ENCODE results near the gene GMDS.

Gene GMDS

GRCh38 chr6:2004888-2005287 is 240.5 kb downstream of the GMDS start:
- in situ Hi-C loops (cut with MboI; ENCODE audit: low sequenced_read_pairs), result no loop called here

GRCh38 chr6:2000962-2001361 is 244.4 kb downstream of the GMDS start:
- in situ Hi-C loops (cut with MboI; ENCODE audit: low sequenced_read_pairs), result no loop called here

DNA sequence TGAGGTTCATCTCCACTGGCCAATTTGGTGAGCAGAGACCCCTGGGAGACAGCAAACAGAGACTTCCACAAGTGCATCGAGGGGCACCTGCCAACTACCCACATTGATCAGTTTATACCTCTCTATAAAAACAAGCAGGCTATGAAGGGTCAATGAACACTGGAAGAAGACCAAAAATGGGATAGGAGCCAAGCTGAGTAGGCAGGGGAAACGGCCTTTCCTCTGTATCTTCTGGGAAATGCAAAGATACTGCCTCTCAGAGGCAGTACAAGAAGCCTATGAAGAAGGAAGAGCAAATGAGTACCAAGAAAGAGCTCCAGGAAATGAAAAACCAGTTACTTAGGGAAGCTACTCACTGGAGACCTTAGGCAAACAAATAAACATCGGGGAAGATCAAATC is 247.7 kb downstream of the GMDS start:
- in situ Hi-C loops (cut with MboI; ENCODE audit: low sequenced_read_pairs), result no loop called here

DNA sequence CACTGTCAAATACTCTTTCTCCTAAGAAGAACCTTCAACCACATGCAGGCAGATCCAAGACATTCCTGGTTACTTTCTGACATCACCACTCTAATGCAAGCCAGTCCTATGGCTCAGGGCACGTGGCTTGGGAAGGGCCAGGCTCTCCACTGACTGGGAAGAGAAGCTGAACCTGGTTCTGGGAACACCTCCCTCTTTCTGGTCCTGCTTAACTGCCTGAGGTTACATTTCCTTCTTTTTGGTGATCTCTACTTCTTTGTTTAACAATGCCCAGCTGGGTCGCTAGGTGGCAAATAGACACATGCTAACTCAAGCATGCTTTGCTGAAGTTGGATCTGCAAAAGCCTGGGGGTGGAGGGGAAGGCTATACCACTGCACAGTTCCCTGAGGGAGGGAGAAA is 249.8 kb downstream of the GMDS start:
- in situ Hi-C loops (cut with MboI; ENCODE audit: low sequenced_read_pairs), result no loop called here

GRCh38 chr6:1993042-1993441 is 252.4 kb downstream of the GMDS start:
- in situ Hi-C loops (cut with MboI; ENCODE audit: low sequenced_read_pairs), result no loop called here

GRCh38 chr6:1991332-1991878 is 254.0 kb downstream of the GMDS start:
- in situ Hi-C loops (cut with MboI; ENCODE audit: low sequenced_read_pairs), result no loop called here

- in situ Hi-C loops (cut with MboI; ENCODE audit: low sequenced_read_pairs), result no loop called here
These were observed 256.6 kb downstream of the GMDS start for GRCh38 chr6:1988843-1989242.

DNA sequence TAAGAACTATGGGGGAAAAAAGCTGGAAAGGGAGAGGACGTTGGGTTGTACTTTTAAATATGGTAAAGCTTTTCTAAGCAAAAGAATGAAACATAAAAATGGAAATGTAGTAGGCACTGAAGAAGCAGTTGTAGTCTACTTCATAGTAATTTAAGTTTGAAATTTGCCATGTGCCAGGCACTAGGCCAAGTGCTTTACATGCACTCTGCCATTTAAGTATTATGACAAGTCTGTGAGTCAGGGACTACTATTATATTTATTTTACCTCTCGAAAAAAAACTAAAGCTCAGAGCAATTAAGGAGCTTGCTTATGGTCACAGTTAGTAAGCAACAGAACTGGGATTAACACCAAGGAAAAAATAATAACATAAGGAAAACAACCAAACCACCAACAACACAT is 257.8 kb downstream of the GMDS start:
- in situ Hi-C loops (cut with MboI; ENCODE audit: low sequenced_read_pairs), result no loop called here

DNA sequence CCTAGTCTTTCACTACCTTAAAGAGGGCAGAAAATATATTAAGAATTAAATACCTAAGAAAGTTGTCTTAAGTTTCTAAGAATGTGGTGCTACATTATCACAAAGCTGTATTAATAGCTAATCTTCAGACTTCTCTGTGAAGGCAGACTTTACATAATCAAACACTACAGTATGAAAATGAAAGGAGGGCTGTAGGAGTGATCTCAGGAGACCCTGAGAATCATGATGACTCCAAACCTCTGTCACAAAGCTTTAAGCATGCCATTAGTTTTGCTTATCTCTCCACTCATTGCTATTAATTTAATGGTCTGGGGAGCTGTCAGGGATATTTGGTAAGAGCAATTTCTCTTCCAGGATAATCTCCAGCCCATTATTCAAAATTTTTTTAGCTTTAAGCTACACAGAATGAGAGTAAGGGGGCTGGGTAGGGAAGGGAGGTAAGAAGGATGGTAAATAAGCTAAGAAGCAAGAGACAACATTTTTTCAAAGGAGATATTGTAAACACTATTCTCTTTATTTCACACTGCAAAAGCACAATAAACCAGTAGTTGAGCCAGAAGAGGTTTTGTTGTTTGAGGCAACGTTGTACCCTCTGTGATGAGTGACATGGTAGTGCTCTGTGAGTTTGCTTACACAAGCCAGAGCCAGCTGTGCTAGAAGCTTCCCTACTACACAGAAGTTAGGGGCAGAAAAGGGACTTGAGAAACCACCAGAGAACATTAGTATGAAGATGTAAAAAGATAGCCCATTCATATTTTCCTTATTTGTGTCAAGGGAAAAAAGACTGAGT is 258.8 kb downstream of the GMDS start:
- in situ Hi-C loops (cut with MboI; ENCODE audit: low sequenced_read_pairs), result no loop called here

DNA sequence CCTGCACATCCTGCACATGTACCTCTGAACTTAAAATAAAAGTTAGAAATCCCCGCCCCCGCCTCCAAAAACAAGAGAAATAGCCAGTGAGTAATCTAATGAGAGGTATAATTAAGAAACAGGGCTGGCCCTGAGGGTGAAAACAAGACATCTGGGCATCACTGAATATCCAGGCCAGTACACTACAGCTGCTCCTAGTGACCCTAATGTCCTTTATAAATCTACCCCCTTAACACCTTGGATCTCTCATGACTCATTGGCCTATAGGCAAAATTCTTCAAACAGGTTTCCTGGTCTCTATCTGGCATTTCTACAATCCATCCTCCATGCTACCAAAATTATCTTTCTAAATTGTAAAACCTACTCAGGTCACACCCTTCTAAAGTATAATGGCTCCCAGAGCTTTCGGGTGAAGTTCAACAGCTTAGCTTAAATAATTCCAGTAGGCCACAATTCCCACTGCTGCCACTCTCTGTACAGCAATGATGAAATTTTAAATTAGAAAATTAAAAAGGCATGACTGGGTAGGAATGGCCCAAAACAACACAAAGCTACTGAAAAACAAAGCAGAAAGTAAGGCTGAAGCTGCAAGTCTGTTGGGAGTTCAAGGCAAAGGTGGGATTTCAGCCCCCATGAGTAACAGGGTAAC is 260.9 kb downstream of the GMDS start:
- in situ Hi-C loops (cut with MboI; ENCODE audit: low sequenced_read_pairs), result no loop called here

DNA sequence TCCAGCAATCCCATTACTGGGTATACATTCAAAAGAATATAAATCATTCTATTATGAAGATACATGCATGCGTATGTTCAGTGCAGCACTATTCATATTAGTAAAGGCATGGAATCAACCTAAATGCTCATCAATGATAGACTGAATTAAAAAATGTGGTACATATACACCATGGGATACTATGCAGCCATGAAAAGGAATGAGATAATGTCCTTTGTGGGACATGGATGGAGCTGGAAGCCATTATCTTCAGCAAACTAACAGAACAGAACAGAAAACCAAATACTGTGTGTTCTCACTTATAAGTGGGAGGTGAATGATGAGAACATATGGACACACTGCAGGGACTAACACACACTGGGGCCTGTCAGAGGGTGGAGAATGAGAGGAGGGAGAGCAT is 261.6 kb downstream of the GMDS start:
- in situ Hi-C loops (cut with MboI; ENCODE audit: low sequenced_read_pairs), result no loop called here

DNA sequence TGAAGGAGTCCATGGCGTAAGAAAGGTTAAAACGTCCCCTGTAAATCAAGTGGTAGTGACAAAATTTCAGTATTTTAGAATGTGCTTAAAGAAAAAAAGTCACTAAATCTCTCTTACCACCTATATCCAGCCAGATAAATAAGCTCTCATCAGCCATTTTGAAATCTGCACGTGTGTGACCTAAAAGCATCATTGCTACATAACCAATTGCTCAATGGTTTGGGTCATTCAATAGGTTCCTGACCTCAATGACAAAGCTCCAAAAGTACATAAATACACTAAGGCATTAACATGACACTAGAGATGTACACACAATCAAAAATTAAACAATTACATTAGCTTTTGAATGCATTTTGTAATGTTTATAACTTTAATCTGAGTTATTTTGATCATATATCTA is 272.4 kb downstream of the GMDS start:
- in situ Hi-C loops (cut with MboI; ENCODE audit: low sequenced_read_pairs), result no loop called here

- in situ Hi-C loops (cut with MboI; ENCODE audit: low sequenced_read_pairs), result no loop called here
These were observed 273.8 kb downstream of the GMDS start for GRCh38 chr6:1971612-1972011.

GRCh38 chr6:1970151-1970561 is 275.2 kb downstream of the GMDS start:
- in situ Hi-C loops (cut with MboI; ENCODE audit: low sequenced_read_pairs), result no loop called here

DNA sequence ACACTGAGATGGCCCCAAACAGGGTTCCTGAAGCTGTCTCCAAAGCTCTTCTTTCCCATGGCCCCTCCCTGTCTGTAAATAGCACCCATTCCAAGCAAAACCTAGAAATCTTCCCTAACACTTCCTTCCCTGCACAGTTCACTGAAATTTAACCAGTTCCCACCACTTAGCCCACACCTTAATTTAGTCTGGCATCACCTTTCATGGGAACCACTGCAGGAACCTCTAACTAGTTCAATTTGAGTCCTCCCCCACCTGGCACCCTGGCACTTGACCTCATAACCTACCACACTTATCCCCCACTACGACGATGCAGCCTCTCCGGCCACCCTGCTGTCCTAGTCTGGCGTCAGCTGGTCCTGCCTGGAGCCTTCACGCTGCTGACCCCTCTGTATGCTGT is 278.7 kb downstream of the GMDS start:
- in situ Hi-C loops (cut with MboI; ENCODE audit: low sequenced_read_pairs), result no loop called here

- in situ Hi-C loops (cut with MboI; ENCODE audit: low sequenced_read_pairs), result no loop called here
These were observed 279.7 kb downstream of the GMDS start for GRCh38 chr6:1965596-1966224.

GRCh38 chr6:1963596-1963995 is 281.8 kb downstream of the GMDS start:
- in situ Hi-C loops (cut with MboI; ENCODE audit: low sequenced_read_pairs), result no loop called here

DNA sequence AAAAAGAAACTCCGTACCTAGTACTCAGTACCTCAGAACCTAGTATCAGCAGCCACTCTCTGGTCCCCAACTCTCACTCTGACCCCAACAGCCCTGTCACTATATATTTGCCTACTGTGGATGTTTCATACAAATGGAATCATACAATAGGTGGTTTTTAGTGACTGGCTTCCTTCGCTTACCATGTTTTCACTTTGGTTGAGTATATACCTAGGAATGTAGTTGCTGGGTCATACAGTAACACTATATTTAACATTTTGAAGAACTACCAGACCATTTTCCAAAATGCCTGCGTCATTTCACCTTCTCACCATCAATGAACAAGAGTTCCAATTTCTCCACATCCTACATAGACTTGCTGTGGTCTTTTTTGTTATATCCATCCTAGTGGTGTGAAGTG is 283.2 kb downstream of the GMDS start:
- in situ Hi-C loops (cut with MboI; ENCODE audit: low sequenced_read_pairs), result no loop called here

- in situ Hi-C loops (cut with MboI; ENCODE audit: low sequenced_read_pairs), result no loop called here
These were observed 284.8 kb downstream of the GMDS start for GRCh38 chr6:1960486-1961142.

- in situ Hi-C loops (cut with MboI; ENCODE audit: low sequenced_read_pairs), result no loop called here
These were observed 287.1 kb downstream of the GMDS start for GRCh38 chr6:1958257-1958656.

GRCh38 chr6:1957746-1958145 is 287.7 kb downstream of the GMDS start:
- in situ Hi-C loops (cut with MboI; ENCODE audit: low sequenced_read_pairs), result no loop called here
